LNCAP (cell line): ENCODE results near the gene EPHA4.

Source experiments
- CTCF ChIP-seq: fragments of 450-650 bp; IDR thresholded peaks from 2 replicates; pipeline ENCODE4 v1.5.1; 2017; ENCODE audit warnings: mild to moderate bottlenecking

Gene EPHA4

GRCh38 chr2:221589696-221590095 is 17.6 kb upstream of the EPHA4 start:
- TF ChIP-seq CTCF, result no peak

DNA sequence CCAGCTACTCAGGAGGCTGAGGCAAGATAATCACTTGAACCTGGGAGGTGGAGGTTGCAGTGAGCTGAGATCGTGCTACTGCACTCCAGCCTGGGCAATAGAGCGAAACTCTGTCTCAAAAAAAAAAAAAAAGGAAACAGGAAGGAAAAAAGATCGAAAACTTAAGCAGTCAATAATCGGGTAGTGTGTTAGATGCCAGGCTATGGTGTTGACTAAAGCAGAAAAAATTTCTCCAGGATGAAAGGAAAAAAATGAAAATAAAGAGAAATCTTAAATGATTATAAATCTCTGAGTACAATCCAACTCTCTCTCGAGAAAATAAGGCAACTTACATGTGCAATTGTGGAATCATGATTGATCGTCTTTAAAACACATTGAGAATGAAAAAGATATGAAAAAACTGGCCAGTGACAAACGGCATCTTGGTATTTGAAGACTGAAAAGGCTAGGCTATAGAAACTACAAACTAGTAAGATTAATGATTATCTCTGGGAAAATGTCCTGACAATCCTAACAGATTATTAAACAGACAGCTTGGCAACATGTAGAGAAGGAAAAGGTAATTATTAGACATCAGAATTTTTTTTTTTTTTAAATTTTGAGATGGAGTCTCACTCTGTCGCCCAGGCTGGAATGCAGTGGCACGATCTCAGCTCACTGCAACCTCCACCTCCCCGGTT is 16.3 kb upstream of the EPHA4 start:
- TF ChIP-seq CTCF, result no peak

DNA sequence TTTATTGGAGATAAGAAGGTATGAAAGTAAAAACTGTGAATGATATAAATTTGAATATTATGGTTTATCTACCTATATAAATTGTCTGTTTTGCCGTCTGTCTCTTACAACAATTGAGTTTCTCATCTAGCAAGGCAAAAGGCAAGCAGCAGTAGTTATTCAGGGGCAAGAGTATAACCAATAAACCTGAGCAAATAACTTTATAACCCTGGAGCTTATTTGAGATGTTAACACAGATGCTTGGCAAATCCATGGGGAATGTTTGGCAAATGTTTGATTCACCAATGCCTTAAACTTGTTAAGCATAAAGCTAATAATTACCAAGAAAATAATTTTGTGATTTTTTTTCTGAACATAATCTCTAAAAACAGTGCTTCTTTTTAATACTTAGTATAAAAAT is 9.9 kb upstream of the EPHA4 start:
- no peak for TF ChIP-seq CTCF

GRCh38 chr2:221574231-221574570 is 2.1 kb upstream of the EPHA4 start:
- TF ChIP-seq CTCF, result no peak

DNA sequence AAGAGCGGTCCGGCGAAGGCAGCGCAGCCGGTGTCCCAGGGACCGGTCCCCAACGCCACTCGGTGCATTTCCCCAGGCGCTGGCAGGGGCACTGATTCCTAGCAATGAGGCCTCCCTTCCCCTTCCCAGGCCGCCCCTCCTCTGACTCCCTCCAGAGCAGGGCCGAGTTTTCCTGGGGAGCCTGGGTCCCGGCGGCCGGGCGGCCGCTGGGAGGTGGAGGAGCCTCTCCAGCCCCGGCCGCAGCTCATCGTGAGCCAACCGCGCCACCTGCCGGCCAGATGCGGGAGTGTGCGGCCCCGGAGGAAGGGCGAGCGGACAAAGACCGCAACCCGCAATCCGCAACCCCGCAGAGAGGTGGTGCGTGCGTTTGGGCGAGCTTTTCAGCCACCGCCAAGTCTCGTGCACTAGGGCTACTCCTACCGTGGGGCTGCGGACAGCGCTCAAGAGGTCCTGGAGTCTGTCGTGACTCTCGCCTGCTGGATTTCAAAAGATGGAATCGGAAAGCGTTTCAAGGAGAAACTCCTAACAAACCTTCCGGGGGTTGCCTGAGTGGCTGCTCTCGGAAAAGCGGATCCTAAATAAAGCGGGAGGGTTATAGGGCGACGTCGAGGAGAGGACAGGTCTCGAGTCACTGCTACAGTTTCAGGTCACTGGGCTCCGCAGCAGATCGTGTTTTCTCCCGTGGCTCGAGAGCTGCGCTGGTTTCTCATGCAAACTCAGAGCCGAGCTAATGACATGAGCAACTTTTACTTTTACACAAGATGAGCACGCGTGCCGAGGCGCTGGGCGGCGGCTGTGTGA is 1.5 kb upstream of the EPHA4 start:
- TF ChIP-seq CTCF, result peak; percentile 82

- no peak for TF ChIP-seq CTCF
These were observed 821 bp upstream of the EPHA4 start for GRCh38 chr2:221572821-221573429.

DNA sequence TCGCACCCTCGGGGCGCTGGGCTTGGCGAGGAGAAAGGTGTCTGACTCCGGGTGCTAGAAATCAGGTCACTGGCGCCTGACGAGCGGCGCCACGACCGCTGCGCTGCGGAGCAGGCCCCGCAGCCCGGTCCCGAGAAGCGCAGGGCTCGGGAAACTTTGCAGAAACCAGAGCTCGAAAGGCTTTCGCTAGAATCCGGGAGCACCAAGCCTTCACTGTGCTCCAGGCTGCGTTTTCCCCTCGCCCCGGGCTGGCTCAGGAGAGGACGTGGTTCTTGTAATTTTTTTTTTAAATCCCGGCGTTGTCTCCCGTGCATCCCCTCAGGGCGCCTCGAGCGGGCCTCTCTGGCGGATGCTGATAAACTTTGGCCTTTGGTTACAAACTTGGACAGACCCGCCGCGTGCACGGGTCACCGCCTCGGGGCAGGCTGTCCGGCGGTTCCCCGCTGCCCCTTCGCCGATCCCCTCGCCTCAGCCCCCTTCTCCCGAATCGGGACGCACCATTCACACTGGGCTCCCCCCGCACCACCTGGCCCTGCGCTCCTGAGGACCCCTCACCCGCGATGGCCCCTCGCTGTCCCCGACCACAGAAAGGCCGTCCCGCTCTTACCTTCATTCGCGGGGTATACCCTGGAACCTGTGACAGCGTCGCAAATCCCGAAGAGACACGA is 419 bp downstream of the EPHA4 start:
- TF ChIP-seq CTCF, result no peak
